GM10266 (cell line): Measurements from ENCODE around the gene CCDC172.

Experiments
- DNase-seq: peaks from one replicate; pipeline ENCODE4 v3.0.0; 2012; ENCODE audit errors: extremely low spot score
- TF ChIP-seq, protein P1 (sequence below): IDR thresholded peaks from 2 replicates; pipeline ENCODE4 v1.5.1; 2012; ENCODE audit warnings: mild to moderate bottlenecking, low read depth; ENCODE audit not compliant: control insufficient read depth, insufficient read depth; ENCODE audit errors: missing control alignments

Gene CCDC172

DNA sequence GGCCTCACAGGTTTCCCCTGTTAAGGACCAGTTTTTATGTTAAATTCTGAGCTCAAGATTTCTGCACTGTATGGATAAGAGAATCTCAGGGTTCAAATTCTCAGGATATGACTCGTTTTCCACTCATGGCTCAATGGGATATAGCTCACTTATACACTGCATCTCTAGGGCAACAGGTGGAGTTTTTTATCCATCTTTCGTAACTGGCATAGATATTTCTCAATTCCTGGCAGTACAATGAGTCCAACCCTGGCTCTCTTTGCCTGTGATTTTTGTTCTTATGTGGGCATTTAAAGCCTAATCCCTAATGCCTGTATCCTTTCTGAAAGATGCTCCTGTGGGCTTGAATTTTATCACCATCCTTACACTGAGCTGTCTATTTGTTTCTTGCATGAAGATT lies 7.6 kb downstream of the CCDC172 start:
- no peak for DNase-seq
- TF ChIP-seq, protein P1, sequence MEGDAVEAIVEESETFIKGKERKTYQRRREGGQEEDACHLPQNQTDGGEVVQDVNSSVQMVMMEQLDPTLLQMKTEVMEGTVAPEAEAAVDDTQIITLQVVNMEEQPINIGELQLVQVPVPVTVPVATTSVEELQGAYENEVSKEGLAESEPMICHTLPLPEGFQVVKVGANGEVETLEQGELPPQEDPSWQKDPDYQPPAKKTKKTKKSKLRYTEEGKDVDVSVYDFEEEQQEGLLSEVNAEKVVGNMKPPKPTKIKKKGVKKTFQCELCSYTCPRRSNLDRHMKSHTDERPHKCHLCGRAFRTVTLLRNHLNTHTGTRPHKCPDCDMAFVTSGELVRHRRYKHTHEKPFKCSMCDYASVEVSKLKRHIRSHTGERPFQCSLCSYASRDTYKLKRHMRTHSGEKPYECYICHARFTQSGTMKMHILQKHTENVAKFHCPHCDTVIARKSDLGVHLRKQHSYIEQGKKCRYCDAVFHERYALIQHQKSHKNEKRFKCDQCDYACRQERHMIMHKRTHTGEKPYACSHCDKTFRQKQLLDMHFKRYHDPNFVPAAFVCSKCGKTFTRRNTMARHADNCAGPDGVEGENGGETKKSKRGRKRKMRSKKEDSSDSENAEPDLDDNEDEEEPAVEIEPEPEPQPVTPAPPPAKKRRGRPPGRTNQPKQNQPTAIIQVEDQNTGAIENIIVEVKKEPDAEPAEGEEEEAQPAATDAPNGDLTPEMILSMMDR: no peak

DNA sequence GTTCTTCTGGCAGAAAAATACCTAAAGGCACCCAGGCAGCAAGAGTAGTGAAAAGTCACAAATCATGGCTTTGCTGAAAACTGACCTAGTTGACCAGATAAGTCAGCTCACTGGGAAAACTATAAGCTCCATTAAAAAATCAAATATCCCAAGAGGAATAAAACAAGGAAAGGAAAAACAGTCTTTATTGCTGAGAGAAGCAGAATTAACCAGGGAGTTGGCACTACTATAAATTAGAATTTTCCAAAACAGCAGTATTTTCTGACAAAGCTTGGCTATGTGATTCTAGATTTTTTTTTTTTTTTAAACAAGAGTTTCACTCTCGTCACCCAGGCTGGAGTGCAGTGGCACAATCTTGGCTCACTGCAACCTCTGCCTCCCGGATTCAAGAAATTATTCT lies 12.6 kb downstream of the CCDC172 start:
- DNase-seq: no peak
- TF ChIP-seq, protein P1: no peak

DNA sequence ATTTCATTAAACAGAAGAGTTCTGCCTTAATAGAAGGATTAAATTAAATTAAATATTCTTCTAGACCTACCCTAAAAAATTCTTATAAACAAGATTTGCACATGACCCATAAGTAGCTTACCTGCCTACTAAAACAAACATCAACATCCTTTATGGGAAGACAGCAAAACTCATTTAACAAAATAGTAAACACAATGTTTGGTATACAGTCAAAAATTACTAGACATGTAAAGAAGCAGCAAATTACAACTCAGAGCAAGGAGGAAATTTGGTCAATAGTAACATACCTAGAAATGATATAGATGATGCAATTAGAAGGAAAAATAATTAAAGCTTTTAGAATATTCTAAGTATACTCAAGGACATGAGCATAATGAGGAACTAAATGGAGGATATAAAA lies 27.9 kb downstream of the CCDC172 start:
- TF ChIP-seq, protein P1: no peak
- DNase-seq: no peak

DNA sequence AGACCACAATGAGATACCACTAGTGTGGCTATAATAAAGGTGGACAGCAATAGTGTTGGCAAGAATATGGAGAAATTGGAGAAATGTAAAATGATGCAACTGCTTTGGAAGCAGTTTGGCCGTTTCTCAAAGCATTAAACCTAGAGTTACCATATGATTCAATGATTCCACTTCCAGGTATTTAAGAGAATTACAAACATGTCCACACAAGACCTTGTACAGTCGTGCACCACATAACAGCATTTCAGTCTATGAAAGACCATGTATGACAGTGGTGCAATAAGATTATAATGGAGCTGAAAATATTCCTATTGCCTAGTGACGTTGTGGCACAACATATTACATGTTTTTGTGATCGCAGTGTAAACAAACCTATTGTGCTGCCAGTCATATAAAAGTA lies 29.6 kb downstream of the CCDC172 start:
- TF ChIP-seq, protein P1: no peak
- no peak for DNase-seq

DNA sequence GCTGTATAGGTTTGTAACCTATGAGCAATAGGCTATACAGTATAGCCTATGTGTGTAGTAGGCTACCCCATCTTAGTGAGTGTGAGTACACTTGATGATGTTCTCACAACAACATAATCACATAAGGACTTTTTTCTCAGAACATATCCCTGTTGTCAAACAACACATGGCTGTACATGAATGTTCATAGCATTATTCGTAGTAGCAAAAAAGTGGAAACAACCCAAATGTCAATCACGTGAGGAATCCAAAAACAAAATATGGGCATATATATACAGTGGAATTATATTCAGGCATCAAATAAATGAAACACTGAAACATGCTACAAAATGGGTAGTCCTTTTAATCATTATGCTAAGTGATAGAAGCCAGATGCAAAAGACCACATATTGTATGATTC lies 31.1 kb downstream of the CCDC172 start:
- TF ChIP-seq, protein P1: no peak
- no peak for DNase-seq

DNA sequence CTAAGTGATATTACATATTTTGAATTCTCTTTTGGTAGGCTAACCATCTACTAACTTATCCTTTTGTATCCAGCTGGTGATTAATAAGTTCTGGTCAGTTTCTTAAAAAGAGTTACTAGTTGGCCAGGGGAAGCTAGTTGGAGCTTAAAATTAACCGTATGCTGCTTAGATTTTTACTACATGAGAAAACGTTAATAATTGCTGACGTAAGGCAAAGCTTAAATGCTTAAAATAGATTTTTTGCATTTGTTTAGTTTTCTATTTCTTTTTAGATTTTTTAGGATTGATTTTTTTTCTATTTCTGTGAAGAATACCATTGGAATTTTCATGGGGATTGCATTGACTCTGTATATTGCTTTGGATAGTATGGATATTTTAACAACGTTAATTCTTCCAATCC lies 32.6 kb downstream of the CCDC172 start:
- TF ChIP-seq, protein P1: no peak
- no peak for DNase-seq

DNA sequence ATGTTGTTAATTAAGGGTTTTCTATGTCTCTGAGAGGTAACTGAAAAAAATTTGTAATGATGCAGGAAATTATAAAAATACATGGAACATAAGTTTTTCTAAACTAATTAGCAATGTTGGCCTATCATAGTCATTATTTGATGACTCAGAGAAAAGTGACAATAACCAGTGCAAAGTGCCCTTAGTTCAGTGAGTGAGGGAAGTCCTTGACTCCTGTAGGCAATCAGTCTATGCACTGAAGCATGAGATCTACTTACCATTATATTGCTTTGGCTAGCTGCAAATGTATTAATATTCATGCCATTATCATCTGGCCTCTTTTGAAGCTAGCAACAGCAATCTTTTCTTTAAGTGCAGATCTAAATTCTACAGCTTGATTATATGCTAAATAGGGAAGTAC lies 40.6 kb downstream of the CCDC172 start:
- TF ChIP-seq, protein P1: no peak
- DNase-seq: no peak

DNA sequence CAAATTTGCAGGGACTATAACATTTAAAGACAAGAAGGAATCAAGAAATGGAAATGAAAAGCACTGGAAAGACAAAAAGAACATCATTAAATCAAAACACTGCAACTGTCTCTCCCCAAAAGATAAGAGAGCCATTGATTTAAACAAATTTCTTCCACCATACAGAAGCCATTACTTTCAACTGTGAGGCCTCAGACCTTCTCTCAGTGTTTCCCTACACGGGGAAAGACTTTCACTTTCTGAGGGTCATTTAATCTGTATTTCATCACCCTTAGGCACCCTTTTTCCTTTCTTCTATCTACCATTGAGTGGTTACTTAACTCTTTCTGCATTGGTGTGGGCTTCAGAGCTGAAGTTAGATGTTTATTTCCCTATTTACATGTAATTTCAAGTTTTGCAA lies 47.5 kb downstream of the CCDC172 start:
- TF ChIP-seq, protein P1: no peak
- no peak for DNase-seq
